NT2/D1 (cell line): ENCODE data around the gene BOLA3.

Experiments
- SUZ12 ChIP-seq: IDR thresholded peaks from 2 replicates; pipeline ENCODE4 v1.6.1; 2011; ENCODE audit not compliant: insufficient read length, insufficient read depth; ENCODE audit errors: extremely low read depth
- YY1 ChIP-seq: IDR thresholded peaks from 2 replicates; pipeline ENCODE4 v1.6.1; 2011; ENCODE audit not compliant: insufficient read length, insufficient read depth
- ZNF274 ChIP-seq: IDR thresholded peaks from 2 replicates; pipeline ENCODE4 v1.6.1; 2011; ENCODE audit warnings: mild to moderate bottlenecking, low read depth, low read length

GRCh38 chr2:74119339-74119738, 28.4 kb downstream of the BOLA3 start:
- TF ChIP-seq ZNF274 (no peak), YY1 (no peak), SUZ12 (no peak)
